Hematopoietic multipotent progenitor cell treated with erythropoietin and hydrocortisone succinate and interleukin-3 and kit ligand, for 8 days (in vitro differentiated cells): Measurements from ENCODE around the gene PERCC1.
"Not testable (repeated sequence)": the region's sequence is repeated elsewhere in the genome, so short reads cannot be mapped to it uniquely, and the experiment has no call there.

Source experiments
- DNase-seq: peaks from one replicate; pipeline ENCODE4 v3.0.0-alpha.2; 2015

PERCC1 gene

DNA sequence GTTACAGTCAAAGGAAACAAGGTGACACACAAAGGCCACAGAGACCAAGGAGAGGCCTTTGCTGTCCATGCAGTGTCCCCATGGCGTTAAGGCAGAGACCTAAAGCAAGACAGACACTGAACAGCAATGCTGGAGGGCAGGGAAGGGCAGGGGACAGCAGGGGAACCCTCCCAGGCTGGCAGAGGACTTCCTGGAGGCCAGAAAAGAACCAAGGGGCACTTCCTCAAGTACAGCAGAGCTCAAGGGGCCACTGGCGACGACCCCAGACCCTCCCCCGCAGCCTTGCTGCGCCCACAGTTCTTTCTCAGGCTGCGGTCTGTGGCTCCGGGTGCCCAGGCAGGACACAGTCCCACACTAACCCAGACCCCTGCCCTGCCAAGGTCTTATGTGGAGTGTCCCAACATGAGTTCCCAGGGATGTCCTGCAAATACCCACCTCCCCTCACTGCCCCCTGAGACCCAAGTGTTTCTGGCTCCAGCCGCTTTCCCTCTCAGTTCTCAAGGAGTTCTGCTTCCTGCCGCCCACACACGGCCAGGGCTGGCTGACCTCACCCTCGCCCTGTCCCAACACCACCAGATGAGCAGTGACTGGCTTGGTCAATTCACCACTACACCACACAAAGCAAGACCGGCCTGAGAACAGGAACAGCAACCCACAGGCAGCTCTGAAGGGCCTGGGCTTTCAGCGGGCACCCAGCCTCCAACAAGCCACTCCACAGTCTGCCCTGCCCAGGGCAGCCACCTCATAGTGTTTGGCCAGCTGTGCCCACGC lies 39.8 kb downstream of the PERCC1 start:
- DNase-seq = no peak

DNA sequence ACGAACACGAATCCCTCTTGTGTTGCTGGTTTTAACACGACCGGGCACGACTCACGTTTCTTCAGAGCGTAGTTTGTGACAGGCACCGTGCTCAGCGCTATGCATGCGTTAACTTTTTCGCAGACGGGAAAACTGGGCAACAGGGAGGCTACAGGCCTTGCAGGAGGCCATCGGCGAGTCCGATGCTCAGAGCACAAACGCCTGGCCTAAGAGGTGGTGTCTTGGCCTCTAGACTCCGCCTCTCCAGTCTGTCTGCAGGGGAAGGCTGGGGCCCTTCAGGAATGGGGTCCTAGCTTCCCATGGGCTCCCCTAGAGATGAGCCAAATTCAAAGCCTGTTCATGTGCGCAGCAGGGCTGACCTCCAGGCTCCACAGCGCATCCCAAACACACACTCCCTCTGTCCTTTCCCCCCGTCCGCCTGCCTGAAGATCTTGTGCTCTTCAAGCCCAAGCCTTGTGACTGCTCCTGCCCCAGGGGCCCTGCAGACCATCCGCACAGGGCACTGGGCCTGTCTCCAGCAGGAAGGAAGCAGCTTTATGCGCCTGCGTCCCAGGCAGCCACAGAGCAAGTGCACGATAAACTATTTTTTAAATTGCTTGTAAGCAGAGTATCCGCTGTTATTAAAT lies 40.8 kb downstream of the PERCC1 start:
- peak; percentile 30 for DNase-seq

DNA sequence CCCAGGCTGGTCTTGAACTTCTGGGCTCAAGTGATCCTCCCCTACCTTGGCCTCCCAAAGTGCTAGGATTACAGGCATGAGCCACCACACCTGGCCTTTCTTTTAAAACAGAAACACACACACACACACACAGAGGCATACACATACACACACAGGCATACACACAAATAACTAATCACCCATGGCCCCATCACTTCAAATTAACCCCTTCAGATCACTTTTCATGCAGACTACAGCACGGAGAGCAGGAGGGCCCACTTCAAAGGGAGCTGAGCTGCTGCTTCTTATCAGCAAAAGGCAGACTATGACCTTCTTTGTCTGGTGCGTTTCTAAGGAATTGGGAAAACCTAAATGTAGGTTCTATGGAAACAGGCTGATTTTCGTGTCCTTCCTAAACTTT lies 42.1 kb downstream of the PERCC1 start:
- peak; percentile 76 for DNase-seq

DNA sequence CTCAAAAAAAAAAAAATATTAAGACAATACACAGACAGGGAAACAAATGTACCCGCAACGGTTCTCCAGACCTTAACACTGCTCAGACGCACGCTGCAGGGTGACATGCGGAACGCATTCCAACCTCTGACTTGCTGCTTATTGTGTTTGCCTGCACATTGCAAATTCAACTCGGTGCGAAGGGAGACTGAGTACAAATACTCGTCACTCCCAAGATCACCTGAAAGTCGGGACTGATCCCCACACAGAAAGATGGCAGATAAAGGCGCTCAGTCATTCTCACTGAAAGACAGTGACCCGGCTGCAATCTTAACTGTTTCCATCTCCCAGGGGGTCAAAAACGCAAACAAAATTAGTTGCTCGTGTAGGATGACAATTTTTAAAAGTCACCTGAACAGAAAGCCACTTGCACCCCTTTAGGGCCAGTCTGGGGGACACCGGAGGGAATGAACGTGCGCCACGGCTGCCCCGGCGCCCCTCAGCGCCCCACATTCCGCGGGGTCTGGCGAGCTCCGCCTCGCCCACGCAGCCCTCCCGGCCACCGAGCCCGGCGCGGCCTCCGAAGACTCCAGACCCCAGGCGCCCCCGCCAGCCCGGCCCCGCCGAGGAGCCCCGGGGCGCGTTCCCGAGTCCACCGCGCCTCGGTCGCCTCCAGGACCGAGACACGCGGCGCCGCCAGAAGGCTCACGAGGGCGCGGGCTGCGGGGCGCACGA lies 43.4 kb downstream of the PERCC1 start:
- peak; percentile 38 for DNase-seq

DNA sequence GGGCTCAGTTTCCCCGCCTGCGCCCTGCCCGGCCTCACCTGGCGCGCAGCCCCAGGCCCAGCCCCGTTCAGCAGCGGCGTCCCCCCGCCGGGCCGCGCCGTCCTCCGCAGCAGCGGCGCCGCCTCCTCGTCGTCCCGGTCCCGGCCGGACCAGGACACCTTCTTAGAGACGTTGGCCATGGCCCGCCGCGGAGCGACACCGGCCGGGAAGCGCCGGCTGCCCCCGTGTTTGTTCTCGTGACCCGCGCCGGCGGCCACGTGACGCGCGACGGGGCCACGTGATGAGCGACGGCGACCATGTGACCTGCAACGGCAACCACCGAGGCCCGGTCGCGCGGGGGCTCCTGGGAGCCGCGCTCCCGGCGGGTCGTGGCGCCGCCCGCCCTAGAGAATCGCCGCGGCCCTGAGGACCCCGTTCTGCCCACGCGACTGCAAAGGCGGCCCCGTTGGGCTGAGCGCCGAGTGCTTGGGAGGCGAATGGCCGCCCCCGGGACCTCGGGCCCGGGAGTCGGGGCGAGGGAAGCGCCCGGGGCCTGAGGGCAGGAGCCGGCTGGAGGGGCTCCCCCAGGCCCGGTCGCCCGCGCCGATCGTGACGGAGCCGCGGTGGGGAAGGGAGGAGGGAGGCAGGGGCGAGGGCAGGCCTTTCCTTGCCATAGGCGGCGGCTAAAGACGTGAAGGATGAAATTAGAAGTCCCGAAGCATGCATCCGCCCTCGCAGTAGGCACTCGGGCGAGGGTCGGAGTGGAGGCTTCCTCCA lies 44.1 kb downstream of the PERCC1 start, which contains the start of gene CLCN7:
CLCN7 (minus strand) TSS at position 233 of the 756 bp plus-strand sequence; CDS start at position 179, 54 bp downstream.
- DNase-seq = peak; percentile 84

DNA sequence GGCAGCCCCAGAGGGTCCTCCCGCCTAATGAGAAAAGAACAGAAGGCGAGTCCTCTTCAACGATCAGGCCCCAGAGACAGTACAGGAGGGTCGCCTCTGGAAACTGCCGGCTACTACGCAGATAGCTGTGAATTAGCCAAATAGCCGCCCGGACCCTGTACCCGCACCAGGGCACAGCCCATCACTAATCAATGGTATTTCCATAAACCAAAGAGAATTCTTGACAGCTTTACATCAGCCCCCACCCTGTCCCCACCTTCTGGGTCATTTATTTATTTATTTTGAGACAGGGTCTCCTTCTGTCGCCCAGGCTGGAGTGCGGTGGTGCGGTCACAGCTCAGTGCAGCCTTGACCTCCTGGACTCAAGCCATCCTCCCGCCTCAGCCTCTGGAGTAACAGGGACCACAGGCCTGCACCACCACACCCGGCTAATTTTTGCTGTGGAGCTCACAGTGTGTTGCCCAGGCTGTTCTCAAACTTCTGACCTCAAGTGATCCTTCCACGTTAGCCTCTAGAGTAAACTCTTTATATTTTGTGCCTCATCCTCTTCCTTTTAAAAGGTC lies 44.8 kb downstream of the PERCC1 start:
- DNase-seq = no peak

DNA sequence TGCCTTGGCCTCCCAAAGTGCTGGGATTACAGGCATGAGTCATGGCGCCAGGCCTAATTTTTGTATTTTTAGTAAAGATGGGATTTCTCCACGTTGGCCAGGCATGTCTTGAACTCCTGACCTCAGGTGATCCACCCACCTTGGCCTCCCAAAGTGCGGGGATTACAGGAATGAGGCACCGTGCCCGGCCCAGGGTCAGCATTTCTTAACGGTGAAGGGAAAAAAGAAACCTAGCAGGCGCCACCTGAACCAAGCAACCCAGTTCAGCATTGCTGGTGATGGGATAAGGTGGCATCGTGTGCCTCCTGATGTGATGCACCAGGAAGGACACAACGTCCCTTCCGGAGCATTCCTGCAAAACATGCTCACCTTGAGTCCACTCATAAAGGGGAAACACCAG lies 46.2 kb downstream of the PERCC1 start:
- DNase-seq = no peak

DNA sequence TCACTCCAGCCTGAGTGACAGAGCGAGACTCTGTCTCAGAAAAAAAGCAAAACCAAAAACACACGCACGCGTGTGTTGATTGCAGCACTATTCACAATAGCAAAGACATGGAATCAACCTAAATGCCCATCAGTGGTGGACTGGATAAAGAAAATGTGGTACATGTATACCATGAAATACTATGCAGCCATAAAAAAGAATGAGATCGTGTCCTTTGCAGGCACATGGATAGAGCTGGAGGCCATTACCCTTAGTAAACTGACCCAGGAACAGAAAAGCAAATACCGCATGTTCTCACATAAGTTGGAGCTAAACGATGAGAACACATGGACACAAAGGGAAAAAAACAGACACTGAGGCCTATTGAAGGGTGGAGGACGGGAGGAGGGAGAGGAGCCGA lies 48.1 kb downstream of the PERCC1 start:
- DNase-seq = not testable (repeated sequence)

DNA sequence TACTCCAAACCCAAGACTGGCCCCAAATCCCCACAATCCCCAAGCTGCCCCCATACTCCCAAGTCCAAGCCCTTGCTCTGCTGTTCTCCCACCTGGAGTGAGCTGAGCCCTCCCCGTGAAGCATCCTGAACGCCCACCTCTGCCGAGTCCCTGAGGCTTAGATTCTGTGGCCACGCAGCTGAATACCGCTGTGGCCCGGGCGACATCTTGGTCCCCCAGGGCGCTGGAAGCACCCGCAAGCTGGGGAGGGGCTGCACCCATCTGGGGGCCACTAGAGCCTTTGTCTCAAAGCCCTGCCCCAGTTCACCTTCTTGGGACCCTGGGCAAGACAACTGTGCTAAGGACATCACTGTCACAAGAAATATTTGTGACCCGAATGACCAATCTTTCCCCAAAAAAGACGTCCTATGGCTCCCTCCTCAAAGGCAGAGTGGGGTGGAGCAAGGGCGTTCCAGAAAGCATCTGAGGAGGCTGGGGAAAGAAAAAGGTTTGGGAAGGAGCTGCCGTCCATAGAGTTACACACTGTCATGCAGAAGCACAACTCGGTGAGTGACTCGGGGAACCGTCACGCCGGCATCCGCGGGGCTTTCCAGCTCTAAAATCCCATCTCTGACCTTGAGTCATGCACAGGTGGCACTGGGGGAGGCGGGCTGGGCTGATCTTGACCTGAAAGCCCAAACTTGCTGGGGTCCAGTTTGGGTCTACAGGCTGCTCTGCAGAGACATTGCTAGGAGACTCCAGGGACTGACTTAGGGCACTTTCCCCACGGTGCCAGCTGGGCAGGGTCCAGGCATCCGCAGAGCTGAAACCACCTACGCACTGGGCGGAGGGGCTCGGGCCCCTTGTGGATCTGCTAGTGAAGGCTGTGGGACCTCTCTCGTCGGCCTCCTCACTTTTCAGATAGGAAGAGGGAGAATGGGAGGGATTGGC lies 51.3 kb downstream of the PERCC1 start:
- no peak for DNase-seq
